HepG2 (cell line): ENCODE data around the gene VSIG10L. TPM values are rescaled to one million over a fixed set of nuclear protein-coding genes. Genes with fewer than 3 reads are reported as not detected.

Experiments
- FOXA1 ChIP-seq, 2 experiments: fragments of 450-650 bp in 1 of 2; sonication (generic) in 1 of 2; formaldehyde crosslinking in 1 of 2; IDR thresholded peaks; 2 replicates each; pipeline versions ENCODE4 v1.4.0 to v1.6.1; 2016 to 2020; ENCODE audit warnings: missing genetic modification reagents in 1 of 2
- GATA4 ChIP-seq: sonication (generic); IDR thresholded peaks from 2 replicates; pipeline ENCODE4 v1.6.1; 2016; ENCODE audit warnings: antibody characterized with exemption, low read depth, borderline replicate concordance
- GFI1 ChIP-seq: sonication (generic); formaldehyde crosslinking; IDR thresholded peaks from 2 replicates; pipeline ENCODE4 v1.5.0; 2020; ENCODE audit warnings: missing genetic modification reagents, mild to moderate bottlenecking, borderline replicate concordance
- HDAC2 ChIP-seq: sonication (generic); formaldehyde crosslinking; IDR thresholded peaks from 2 replicates; pipeline ENCODE4 v1.4.0; 2020; ENCODE audit warnings: missing genetic modification reagents
- HNRNPUL1 ChIP-seq: fragments of 200-400 bp; formaldehyde crosslinking; IDR thresholded peaks from 2 replicates; pipeline ENCODE4 v1.6.1; 2017; ENCODE audit warnings: low read depth, mild to moderate bottlenecking, low read length, moderate library complexity
- ISL2 ChIP-seq: sonication (generic); formaldehyde crosslinking; IDR thresholded peaks from 2 replicates; pipeline ENCODE4 v1.5.0; 2020; ENCODE audit warnings: missing genetic modification reagents
- JUN ChIP-seq: sonication (generic); formaldehyde crosslinking; IDR thresholded peaks from 2 replicates; pipeline ENCODE4 v1.4.0; 2020; ENCODE audit warnings: mild to moderate bottlenecking, missing genetic modification reagents
- KDM5B ChIP-seq: sonication (generic); formaldehyde crosslinking; IDR thresholded peaks from 2 replicates; pipeline ENCODE4 v1.4.0; 2020; ENCODE audit warnings: missing genetic modification reagents, mild to moderate bottlenecking, borderline replicate concordance
- KLF12 ChIP-seq: sonication (generic); formaldehyde crosslinking; IDR thresholded peaks from 2 replicates; pipeline ENCODE4 v1.4.0; 2020; ENCODE audit warnings: missing genetic modification reagents, borderline replicate concordance
- NCOR1 ChIP-seq: fragments of 200-600 bp; sonication (generic); IDR thresholded peaks from 2 replicates; pipeline ENCODE4 v1.7.0; 2017; ENCODE audit warnings: antibody characterized with exemption, low read length, borderline replicate concordance
- NONO ChIP-seq, 2 experiments: fragments of 450-650 bp in 1 of 2; sonication (generic) in 1 of 2; formaldehyde crosslinking in 1 of 2; IDR thresholded peaks in 1 of 2; conservative IDR thresholded peaks in 1 of 2; 2 replicates each; pipeline versions ENCODE4 v1.6.1 to v1.8.0; 2017 to 2022; ENCODE audit warnings: mild to moderate bottlenecking in 1 of 2, missing genetic modification reagents in 1 of 2, moderate library complexity in 1 of 2
- NR2F6 ChIP-seq, 2 experiments: IDR thresholded peaks; 2 replicates each; pipeline ENCODE4 v1.6.1; 2016; ENCODE audit warnings: antibody characterized with exemption in 1 of 2, mild to moderate bottlenecking in 1 of 2
- PHF8 ChIP-seq: sonication (generic); formaldehyde crosslinking; IDR thresholded peaks from 2 replicates; pipeline ENCODE4 v1.5.0; 2020; ENCODE audit warnings: missing genetic modification reagents
- POLR2AphosphoS5 ChIP-seq: IDR thresholded peaks from 2 replicates; pipeline ENCODE4 v1.6.1; 2012; ENCODE audit warnings: low read depth, low read length
- RBFOX2 ChIP-seq: fragments of 200-400 bp; formaldehyde crosslinking; IDR thresholded peaks from 2 replicates; pipeline ENCODE4 v1.6.1; 2017; ENCODE audit warnings: low read depth, mild to moderate bottlenecking, low read length
- SKI ChIP-seq: fragments of 450-650 bp; IDR thresholded peaks from one replicate; pipeline ENCODE4 v1.6.1; 2018; ENCODE audit warnings: mild to moderate bottlenecking; ENCODE audit not compliant: partially characterized antibody
- SOX13 ChIP-seq, 3 experiments: fragments of 450-650 bp in 1 of 3; sonication (generic) in 1 of 3; formaldehyde crosslinking in 1 of 3; IDR thresholded peaks in 2 of 3; conservative IDR thresholded peaks in 1 of 3; 2 replicates each; pipeline versions ENCODE4 v1.5.0 to v1.6.1; 2016 to 2020; ENCODE audit warnings: antibody characterized with exemption in 1 of 3, mild to moderate bottlenecking in 1 of 3, missing compliant biosample characterization in 1 of 3, missing genetic modification reagents in 1 of 3, moderate library complexity in 1 of 3
- TBX2 ChIP-seq: sonication (generic); formaldehyde crosslinking; IDR thresholded peaks from 2 replicates; pipeline ENCODE4 v1.5.0; 2020; ENCODE audit warnings: missing genetic modification reagents, mild to moderate bottlenecking, borderline replicate concordance
- TEAD3 ChIP-seq: optimal IDR thresholded peaks from 2 replicates; pipeline ENCODE3; 2016; ENCODE audit warnings: borderline replicate concordance
- ZKSCAN1 ChIP-seq: fragments of 150-350 bp; IDR thresholded peaks from 2 replicates; pipeline ENCODE4 v1.6.1; 2014; ENCODE audit warnings: low read length
- ZKSCAN8 ChIP-seq: IDR thresholded peaks from 2 replicates; pipeline ENCODE4 v1.6.1; 2016; ENCODE audit warnings: borderline replicate concordance, missing genetic modification reagents, missing compliant biosample characterization
- ZMYM3 ChIP-seq: sonication (generic); formaldehyde crosslinking; IDR thresholded peaks from 2 replicates; pipeline ENCODE4 v1.5.1; 2020; ENCODE audit warnings: mild to moderate bottlenecking, missing genetic modification reagents
- ZNF530 ChIP-seq: sonication (generic); formaldehyde crosslinking; IDR thresholded peaks from 2 replicates; pipeline ENCODE4 v1.5.0; 2020; ENCODE audit warnings: low read depth, mild to moderate bottlenecking, missing genetic modification reagents
- polyA plus RNA-seq, 8 experiments: library from polyadenylated mRNA; depleted of rRNA in 3 of 8; stranded (reverse) in 7 of 8; unstranded in 1 of 8; fragments of >200 nt; fragmentation: Illumina TruSeq in 4 of 8; extraction: Trizol in 4 of 8; gene quantifications; 2 replicates each; pipeline versions ENCODE4 v1.2.1 to v1.2.3, GENCODE V29; 2011 to 2016; ENCODE audit warnings: low read depth in 4 of 8, missing spikeins in 1 of 8, mixed read lengths in 1 of 8; ENCODE audit not compliant: insufficient read depth in 1 of 8
- total RNA-seq, 5 experiments: library from RNA; depleted of rRNA; stranded (reverse); fragments of >200 nt; fragmentation: Illumina TruSeq; extraction: Trizol; gene quantifications; 2 replicates each; pipeline ENCODE4 v1.2.3, GENCODE V29; 2016; ENCODE audit warnings: low read depth in 1 of 5
- TF ChIP-seq, protein P1 (sequence below): sonication (generic); formaldehyde crosslinking; IDR thresholded peaks from 2 replicates; pipeline ENCODE4 v1.5.0; 2020; ENCODE audit warnings: mild to moderate bottlenecking, missing genetic modification reagents, borderline replicate concordance
- TF ChIP-seq, protein P2 (sequence below): sonication (generic); formaldehyde crosslinking; IDR thresholded peaks from 2 replicates; pipeline ENCODE4 v1.4.0; 2020; ENCODE audit warnings: missing genetic modification reagents

The VSIG10L gene
- total and polyA plus RNA-seq, 2 of the 13 experiments (the other 11 are each of a cell fraction or from before 2014, with no cell fraction given): 2.7 to 8.5 TPM

DNA sequence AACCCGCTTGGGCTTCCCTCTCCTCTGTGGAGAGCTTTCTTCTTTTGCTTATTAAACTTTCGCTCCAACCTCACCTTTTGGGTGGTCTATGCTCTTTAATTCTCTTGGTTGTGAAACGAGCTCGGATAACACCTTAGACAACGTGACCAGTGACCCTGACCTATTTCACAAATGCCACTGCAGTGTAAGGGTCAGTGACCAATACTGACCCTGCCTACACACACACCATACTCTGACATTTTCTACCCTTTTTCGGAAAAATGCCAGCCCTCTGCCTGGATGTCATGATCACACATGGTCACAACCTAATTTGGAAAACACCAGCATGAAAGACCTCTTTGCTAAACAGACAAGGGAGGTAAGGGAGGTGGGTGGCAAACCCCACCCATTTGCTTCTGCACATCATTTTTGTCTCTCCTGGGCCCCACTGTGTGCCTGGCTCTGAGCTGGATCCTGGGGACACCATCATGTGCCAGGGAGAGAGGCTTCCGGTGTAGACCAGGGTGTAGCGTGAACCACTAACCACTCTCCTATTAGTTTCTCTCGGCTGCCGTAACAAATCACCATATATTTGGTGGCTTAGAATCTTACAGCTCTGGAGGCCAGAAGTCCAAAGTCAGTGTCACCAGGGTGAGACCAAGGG, 14.3 kb upstream of the VSIG10L start (continued):
- TF ChIP-seq SOX13 (IDR thresholded peaks at IDR 0.05) (peak; percentile 75), SOX13 (CRISPR knock-in tag; conservative IDR thresholded peaks at IDR 0.05 in 1 of 2, IDR thresholded peaks at IDR 0.05 in 1 of 2) (peak in 1 of 2 experiments; percentile 93; a peak in 2 of 4 replicates), JUN (CRISPR knock-in tag) (0 out of 2 replicates have a peak, but pooled peaks have one; percentile 42), TBX2 (peak; percentile 88), GATA4 (peak; percentile 87), ZMYM3 (peak; percentile 70; the same call in 1 of the 2 replicates), FOXA1 (IDR thresholded peaks at IDR 0.05) (no peak), FOXA1 (CRISPR knock-in tag; IDR thresholded peaks at IDR 0.05) (peak; percentile 21; the same call in 1 of the 2 replicates), NR2F6 (IDR thresholded peaks at IDR 0.05) (peak; percentile 98), NR2F6 (CRISPR knock-in tag; IDR thresholded peaks at IDR 0.05) (peak; percentile 99), RBFOX2 (0 out of 2 replicates have a peak, but pooled peaks have one; percentile 26), ZKSCAN8 (CRISPR knock-in tag) (peak; percentile 70; the same call in 1 of the 2 replicates), NONO (IDR thresholded peaks at IDR 0.05) (no peak), NONO (CRISPR knock-in tag; conservative IDR thresholded peaks at IDR 0.05) (0 out of 2 replicates have a peak, but pooled peaks have one; percentile 37), GFI1 (CRISPR knock-in tag) (0 out of 2 replicates have a peak, but pooled peaks have one; percentile 26), NCOR1 (peak; percentile 94), TEAD3 (CRISPR knock-in tag) (peak; percentile 81), KLF12 (CRISPR knock-in tag) (no peak), HNRNPUL1 (no peak), HDAC2 (peak; percentile 90), KDM5B (CRISPR knock-in tag) (0 out of 2 replicates have a peak, but pooled peaks have one; percentile 35), ZNF530 (CRISPR knock-in tag) (no peak), ZKSCAN1 (no peak), SKI (peak; percentile 39), PHF8 (CRISPR knock-in tag) (peak; percentile 21; the same call in 1 of the 2 replicates), ISL2 (CRISPR knock-in tag) (peak; percentile 83), POLR2AphosphoS5 (peak; percentile 24; the same call in 1 of the 2 replicates)
- TF ChIP-seq, protein P1, sequence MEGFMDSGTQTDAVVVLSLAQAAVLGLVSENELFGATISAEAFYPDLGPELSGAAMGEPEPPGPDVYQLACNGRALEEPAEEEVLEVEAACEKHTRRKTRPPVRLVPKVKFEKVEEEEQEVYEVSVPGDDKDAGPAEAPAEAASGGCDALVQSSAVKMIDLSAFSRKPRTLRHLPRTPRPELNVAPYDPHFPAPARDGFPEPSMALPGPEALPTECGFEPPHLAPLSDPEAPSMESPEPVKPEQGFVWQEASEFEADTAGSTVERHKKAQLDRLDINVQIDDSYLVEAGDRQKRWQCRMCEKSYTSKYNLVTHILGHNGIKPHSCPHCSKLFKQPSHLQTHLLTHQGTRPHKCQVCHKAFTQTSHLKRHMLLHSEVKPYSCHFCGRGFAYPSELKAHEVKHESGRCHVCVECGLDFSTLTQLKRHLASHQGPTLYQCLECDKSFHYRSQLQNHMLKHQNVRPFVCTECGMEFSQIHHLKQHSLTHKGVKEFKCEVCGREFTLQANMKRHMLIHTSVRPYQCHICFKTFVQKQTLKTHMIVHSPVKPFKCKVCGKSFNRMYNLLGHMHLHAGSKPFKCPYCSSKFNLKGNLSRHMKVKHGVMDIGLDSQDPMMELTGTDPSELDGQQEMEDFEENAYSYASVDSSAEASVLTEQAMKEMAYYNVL (CRISPR knock-in tag): peak; percentile 78
- TF ChIP-seq, protein P2, sequence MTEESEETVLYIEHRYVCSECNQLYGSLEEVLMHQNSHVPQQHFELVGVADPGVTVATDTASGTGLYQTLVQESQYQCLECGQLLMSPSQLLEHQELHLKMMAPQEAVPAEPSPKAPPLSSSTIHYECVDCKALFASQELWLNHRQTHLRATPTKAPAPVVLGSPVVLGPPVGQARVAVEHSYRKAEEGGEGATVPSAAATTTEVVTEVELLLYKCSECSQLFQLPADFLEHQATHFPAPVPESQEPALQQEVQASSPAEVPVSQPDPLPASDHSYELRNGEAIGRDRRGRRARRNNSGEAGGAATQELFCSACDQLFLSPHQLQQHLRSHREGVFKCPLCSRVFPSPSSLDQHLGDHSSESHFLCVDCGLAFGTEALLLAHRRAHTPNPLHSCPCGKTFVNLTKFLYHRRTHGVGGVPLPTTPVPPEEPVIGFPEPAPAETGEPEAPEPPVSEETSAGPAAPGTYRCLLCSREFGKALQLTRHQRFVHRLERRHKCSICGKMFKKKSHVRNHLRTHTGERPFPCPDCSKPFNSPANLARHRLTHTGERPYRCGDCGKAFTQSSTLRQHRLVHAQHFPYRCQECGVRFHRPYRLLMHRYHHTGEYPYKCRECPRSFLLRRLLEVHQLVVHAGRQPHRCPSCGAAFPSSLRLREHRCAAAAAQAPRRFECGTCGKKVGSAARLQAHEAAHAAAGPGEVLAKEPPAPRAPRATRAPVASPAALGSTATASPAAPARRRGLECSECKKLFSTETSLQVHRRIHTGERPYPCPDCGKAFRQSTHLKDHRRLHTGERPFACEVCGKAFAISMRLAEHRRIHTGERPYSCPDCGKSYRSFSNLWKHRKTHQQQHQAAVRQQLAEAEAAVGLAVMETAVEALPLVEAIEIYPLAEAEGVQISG: peak; percentile 42
